HG02610 (cell line): ENCODE data around the gene PRKN.

ENCODE experiments used
- ATAC-seq: cut with Tn5 transposase; IDR thresholded peaks from one replicate; pipeline ENCODE4 v1.9.1; 2021; ENCODE audit warnings: mild to moderate bottlenecking, moderate library complexity; ENCODE audit not compliant: unreplicated experiment

The PRKN gene

DNA sequence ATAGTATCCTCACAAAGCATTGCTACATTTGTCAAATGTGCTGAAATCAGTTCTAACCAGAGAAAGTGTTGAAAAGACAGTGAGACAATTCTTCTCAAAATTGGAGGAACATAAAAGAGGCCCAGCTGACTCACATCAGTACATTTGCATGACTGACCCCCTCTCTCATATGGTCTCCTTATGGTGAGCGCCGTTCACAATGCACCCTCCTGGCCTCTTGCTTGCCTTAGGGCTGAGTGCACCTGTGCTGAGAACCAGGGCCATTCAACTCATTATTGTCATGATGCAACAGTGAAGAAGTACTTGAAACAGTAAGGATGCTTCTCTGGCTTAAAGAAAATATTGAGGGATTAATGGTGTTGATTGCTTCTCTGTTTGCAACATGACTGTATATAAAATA, 1078.5 kb downstream of the PRKN start:
- no peak for ATAC-seq

DNA sequence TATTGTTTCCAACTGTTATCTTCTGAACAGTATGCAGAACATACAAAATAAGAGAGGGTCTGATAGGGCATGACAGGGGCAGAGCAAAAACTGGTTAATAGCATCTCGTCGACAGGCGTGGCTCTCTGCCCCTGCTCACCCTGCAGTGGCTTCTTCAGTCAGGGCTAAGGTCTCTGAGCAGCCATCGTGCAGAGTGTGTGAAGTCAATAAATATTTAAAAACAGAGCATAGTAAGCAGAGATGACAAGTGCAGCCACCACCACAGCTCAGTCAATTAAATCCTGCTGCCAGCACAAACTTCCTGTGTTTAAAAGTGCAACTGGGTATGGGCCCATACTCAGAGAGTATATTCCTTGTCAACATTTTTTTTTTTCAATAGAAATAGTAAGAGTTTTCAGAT, 1080.3 kb downstream of the PRKN start:
- no peak for ATAC-seq

GRCh38 chr6:161644521-161644920, 1083.0 kb downstream of the PRKN start:
- ATAC-seq = no peak

DNA sequence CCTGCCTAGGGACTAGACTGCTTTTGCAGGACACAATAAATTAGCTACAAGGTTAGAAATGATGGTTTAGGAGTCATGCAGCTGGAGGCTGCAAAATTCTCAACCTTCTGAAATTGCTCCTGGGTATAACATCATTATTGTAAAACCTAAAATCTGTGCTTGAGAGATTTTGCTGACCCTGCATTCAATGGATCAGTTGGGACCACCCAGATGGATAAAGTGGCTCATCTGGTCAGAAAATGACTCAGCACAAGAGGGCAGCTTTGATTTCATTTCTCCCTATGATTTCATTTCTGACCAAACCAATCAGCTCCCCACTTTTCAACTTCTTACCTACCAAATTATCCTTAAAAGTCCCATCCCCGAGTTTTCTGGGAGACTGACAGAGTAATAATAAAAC, 1086.4 kb downstream of the PRKN start:
- no peak for ATAC-seq

DNA sequence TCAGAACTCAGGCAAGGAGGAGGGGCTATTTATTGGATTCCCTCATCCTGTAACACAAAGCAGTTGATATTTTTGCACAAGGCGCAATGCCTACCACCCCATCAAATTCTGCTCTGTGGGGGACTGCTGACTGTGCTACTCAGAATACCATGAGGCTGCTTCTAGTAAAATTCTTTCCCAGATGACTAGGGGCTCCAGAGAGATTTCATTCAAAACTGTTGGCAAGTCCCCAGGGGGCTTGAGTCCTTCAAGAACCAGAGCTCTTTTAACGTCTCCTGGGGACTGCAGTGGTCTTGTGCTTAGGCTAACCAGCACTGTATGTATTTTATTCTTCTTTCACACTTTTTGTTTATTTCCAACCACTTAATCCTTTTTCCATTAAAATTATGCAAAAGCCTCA, 1087.8 kb downstream of the PRKN start:
- no peak for ATAC-seq

GRCh38 chr6:161637658-161638057, 1089.9 kb downstream of the PRKN start:
- no peak for ATAC-seq

DNA sequence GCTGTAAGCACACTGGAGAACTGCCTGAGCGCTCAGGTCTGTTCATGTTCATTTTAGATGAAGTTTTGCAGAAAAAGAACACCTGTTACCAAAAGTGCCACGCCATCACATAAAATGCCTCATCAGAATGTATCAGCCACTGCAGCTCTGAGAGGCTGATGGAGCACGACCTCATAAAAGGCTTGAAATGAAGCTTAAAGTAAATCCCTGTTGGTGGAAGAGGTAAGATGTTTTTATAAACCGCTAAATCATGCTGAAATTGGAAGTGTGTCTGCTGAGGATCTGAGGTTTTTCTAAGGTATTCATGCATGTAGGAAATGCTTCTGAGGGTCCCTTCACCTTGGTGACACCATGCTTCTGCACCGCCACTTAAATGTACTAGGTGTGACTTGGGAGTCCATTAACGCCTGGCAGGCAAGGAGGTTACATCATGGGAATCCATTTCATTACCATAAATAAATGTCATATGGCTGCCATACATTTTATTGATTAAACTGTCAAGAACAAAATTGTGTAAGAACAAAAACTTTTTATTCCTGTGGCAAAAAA, 1090.6 kb downstream of the PRKN start:
- no peak for ATAC-seq

- no peak for ATAC-seq
Measured at GRCh38 chr6:161635975-161636374, 1091.6 kb downstream of the PRKN start.

DNA sequence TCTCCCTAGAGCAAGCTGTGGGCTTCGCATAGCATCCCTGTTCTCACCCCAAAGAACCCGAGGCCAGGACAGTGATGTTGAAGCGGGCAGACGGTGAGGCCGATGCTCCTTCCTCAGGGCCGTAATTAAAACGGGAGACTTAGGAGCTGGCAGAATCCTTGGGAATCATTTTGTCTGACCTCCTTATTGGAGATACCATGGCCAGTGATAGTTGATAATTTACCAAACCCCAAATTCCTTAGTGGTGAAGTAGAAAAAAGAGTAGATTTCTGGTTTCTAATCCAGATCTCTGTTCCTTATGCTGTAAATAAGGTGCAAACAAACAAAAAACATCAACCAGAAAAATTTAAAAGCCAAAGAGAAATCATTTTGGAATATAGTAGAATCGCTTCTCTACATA, 1092.7 kb downstream of the PRKN start:
- ATAC-seq = no peak

DNA sequence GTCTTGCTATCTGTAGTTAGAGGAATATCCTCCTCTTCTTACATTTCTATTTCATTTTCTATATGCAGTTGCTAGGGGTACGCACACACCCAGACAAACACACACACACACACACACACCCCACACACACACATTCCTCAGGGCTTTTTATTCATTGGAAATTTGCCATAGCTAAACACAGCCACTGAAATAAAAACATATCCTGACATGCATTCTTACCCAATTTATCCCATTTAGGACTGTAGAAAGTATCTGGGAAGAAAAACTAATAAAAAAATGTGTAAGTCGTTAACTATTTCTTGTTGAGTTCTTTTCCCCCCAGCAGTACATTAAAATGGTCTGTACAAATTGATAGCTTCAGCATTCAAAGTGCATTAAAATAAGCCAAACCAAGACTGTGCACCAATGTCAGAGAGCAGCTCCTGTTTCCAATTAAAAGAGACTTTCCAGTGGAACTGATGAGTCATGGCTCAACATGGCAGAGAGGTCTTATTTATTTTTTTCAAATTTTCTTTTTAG, 1095.8 kb downstream of the PRKN start:
- ATAC-seq = no peak

DNA sequence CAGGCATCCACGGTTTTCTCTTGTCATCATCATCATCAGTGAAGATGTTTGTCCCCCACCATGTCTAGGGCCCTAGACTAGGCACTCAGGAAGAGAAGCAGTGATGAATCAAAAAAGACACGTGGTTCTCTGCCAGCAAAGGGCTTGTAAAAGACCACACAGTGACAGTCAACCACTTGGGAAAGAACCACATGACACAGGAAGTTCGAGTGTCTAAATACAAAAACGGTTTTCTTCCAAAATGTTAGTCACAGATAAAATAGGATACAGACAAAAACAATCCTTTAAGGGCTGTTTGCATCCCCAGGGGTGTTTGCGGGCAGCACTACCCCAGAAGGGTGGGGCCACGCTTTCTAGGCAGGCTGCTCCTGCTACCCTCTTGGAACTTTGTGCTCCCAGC, 1096.9 kb downstream of the PRKN start:
- no peak for ATAC-seq

DNA sequence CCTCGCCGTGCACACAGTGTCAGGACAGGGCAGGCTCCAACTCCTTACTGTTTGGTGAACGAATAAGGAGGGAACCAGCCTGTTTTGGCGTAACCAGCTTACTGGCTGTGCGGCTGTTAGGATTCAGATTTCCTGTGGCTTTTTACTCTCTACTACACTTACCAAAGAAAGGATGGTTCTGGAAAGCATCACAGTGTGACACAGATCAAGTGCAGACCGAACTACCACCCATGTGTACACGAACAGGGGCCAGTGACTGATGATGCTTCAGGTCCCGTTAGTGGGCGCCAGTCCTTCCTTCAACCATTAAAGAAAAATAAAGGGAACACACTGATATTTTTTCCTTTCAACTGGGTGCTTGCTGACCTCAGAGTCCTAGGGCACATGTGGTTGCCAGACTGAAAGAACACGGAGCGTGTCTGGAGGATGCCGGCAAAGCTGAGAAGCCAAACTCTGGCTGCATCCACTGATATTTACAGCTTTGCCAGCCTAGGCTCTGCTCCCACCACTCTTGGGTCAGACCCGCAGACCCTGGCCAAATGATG, 1101.4 kb downstream of the PRKN start:
- ATAC-seq = no peak

DNA sequence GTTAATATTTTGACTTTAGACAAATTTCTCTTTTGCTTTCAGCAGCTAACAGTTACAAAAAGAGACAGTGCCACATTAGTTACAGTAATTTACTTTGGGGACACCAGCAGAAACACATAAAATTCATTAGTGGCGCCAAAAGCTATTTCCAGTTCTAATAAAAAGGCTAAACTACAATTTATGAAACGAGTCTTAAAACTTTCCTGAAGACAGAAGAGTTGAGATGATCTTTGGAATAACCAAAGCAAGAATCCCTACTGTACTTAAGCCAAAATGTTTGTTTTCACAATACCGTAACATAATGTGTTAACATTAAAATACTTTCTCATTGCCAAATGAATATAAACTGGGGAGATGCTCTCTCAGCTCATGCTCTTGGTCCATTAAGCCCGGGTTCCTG, 1103.5 kb downstream of the PRKN start:
- no peak for ATAC-seq

GRCh38 chr6:161622779-161623178, 1104.8 kb downstream of the PRKN start:
- no peak for ATAC-seq

DNA sequence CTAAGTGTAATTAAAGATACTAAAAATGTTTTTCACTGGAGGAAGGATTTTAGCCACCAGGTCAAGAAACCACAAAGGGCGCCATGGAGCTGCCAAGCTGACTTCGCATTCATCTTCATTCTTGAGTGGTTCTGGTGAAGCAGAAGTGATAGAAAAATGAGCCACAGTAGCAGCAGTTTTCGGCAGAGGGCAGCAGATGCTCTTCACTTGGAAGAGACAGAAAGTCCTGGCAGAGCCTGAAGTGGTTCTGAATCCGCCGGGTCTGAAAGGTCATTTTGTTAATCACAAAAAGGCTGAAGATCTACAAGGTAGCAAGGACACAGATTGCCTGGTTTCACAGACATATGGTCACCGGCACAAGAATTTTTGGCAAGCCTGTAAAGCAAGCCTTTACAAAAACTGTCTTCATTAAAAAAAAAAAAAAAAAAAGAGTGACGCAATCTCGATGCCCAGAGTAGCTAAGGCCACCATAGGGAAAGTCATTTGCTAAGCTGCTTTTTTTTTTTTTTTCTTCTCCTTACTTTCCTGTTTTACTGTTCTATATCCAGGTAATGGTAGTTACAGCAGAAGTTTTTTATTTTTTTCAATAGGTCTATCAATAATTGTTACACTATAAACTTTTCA, 1108.6 kb downstream of the PRKN start:
- ATAC-seq = no peak

DNA sequence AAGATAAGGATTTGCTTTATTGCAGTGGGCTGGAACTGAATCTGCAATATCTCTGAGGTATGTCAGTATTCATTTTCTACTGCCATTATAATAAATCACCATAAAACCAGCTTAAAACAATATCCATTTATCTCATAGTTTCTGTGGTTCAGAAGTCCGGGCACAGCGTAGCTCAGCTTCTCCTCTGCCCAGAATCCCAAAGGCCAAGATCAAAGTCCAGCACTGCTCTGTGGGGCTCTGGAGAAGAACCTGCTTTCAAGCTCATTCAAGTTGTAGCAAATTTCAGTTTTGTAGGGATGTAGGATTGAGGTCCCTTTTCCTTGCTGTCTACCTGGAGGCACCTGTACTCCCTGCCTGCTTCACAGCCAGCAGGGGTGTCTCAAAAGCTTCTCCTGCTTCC, 1113.9 kb downstream of the PRKN start:
- ATAC-seq = no peak

- no peak for ATAC-seq
Measured at GRCh38 chr6:161608771-161609170, 1118.8 kb downstream of the PRKN start.

DNA sequence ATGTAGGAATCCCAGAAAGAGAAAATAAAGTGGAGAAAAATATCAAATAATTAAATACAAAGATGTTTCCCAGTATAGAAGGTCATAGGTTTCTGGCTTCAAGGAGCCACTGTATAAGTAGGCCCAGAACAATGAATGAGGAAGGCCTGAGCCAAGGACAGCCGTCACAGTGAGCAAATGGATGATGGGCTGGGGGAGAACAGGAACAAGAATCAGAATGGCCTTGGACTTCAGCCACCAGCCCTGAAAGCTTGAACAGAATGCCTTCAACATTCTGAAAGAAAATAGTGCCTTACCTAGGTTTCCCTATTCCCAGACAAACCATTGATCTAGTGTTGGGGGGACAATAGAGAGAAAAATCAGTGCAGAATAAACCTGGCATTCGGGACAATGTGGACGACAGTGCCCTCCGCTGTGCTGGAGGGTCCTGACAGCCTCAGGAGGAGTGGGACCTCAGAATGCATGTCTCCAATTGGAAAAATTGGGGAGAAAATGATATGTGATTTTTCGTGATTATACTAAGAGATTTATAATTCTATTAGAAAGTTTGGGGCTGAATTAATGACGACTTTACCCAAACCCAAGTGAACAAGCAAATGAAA, 1119.8 kb downstream of the PRKN start:
- ATAC-seq = no peak

DNA sequence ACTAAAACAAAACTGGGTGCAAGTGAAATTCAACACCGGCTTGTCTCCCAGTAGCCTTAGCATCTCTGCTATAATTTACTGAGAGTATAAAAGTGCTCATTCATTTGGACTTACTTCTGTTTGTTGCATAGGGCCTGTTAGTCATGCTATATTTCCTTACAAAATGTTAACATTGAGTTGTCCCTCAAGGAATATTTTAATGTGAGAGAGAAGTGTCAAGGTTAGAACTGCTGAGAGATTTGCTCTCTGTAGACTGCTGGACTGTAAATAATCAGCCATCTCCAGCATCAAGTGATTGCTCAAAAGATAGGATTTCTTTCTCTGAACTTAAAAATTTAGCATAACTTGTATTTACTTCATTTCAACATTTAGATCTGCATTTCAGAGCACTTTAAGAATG, 1125.2 kb downstream of the PRKN start:
- ATAC-seq = no peak

- ATAC-seq = no peak
Measured at GRCh38 chr6:161598896-161599295, 1128.7 kb downstream of the PRKN start.

- ATAC-seq = no peak
Measured at GRCh38 chr6:161596807-161597520, 1130.6 kb downstream of the PRKN start.

- ATAC-seq = no peak
Measured at GRCh38 chr6:161594412-161594811, 1133.2 kb downstream of the PRKN start.
